HG02885 (cell line): ENCODE measurements around the gene MAPK13.
"Not testable (repeated sequence)": the region's sequence is repeated elsewhere in the genome, so short reads cannot be mapped to it uniquely, and the experiment has no call there.

ENCODE experiments used
- ATAC-seq: cut with Tn5 transposase; IDR thresholded peaks from one replicate; pipeline ENCODE4 v1.9.1; 2021; ENCODE audit warnings: mild to moderate bottlenecking; ENCODE audit not compliant: unreplicated experiment, poor library complexity

The MAPK13 gene

DNA sequence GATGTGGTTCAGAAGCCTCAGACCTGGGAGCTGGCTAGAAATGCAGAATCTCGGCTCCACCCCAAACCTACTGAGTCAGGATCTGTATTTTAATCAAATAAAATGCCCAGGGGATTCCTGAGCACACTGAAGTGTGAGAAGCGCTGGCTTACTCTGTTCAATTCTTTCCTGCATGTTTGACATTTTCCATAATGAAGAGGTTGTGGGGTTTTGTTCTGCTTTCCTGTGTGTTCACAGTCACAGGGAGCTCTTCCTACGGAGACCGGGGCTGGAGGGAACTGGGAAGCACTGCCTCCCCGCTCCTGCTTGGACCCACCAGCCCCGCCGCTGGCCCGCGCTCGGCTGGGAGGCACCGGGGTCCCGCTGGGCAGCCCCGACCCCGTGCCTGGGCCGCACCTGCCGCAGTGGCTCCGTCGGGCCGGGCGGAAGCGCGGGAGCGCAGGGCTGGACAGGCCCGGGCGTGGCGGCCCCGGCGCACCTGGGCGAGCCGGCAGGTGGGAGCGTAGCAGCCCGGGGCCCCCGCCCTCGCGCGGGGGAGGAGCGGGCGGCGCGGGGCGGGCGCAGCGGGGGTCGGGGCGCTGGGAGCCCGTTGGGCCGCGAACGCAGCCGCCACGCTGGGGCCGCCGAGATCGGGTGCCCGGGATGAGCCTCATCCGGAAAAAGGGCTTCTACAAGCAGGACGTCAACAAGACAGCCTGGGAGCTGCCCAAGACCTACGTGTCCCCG is at the start of gene MAPK13:
Gene MAPK13, plus strand, starts transcription at position 573 of the 726 bp plus-strand sequence. Its CDS starts 70 bp downstream, at position 643.
- peak; percentile 20 for ATAC-seq

DNA sequence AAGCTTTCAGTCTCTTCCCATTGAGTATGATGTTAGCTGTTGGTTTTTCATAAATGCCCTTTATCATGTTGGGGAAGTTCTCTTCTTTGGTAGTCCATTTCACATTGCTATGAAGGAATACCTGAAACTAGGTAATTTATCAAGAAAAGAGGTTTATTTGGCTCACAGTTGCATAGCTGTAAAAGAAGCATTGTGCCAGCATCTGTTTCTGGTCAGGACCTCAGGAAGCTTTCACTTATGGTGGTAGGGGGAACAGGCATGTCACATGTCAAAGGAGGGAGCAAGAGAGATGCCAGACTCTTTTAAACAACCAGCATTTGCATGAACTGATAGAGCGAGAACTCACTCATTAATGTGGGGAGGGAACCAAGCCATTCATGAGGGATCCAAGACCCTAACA is 48.0 kb upstream of the MAPK13 start:
- ATAC-seq, result no peak

DNA sequence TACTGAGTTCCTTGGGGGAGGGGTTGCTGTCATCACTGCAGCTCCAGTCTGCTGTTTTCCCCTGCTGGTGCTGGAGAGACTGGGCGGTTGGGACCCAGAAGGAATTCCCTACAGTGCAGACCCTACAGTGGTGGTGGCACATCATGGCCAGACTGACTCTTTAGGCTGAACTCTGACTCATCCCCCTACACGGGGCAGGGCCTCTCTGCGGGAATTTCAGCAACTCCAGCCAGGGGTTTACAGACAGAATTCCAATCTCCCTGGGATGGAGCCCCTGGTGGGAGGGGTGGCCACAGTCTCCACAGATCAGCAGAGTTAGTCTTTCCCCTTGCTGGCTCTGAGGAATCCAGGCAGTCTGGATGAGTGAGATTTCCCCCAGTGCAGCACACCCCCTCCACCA is 46.9 kb upstream of the MAPK13 start:
- ATAC-seq, result no peak

GRCh38 chr6:36088204-36088603 is 42.1 kb upstream of the MAPK13 start:
- not testable (repeated sequence) for ATAC-seq

GRCh38 chr6:36089048-36089447 is 41.3 kb upstream of the MAPK13 start:
- ATAC-seq, result no peak

GRCh38 chr6:36094238-36094637 is 36.1 kb upstream of the MAPK13 start:
- ATAC-seq, result no peak

GRCh38 chr6:36094753-36095496 is 35.4 kb upstream of the MAPK13 start:
- ATAC-seq, result peak; percentile 68

DNA sequence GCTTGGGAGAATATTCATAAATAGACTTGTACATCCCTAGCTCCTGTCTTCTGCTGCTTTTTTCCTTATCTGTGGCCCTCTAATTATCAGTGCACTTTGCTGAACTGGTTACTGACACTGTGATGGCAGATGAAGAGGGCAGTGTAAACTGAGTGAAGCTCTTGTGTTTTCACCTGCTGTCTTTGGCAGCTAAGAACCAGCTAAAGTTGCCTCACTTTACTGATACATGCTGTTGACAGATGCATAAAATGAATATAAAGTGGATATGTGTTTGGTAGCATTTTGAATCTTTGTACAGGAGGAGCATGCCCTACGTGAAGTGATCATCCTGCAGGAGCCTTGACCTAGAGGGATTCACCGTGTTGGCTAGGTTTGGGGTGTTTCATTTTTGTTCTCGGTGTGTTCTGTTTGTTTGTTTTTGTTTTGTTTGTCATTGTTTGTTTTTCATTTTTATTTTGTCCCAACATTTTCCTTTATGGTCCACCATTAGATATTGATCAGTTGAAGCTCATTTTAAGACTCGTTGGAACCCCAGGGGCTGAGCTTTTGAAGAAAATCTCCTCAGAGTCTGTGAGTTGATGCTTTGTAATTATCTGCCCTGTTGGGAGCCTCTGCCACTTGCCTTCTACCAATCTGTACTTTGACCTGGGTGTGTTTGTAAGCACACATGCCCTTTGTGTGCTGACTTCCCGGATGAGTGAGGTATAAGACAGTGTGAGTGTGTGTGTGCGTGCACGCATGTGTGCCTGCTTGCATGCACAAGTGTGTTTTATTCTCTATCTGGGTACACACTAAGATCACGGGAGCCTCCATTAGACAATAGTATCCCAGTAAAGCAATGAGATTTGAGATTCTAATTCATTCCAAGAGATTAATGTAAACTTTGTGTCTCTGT is 34.6 kb upstream of the MAPK13 start:
- no peak for ATAC-seq

GRCh38 chr6:36098253-36098919 is 31.9 kb upstream of the MAPK13 start:
- no peak for ATAC-seq

- no peak for ATAC-seq
Observed at GRCh38 chr6:36098920-36099647, 31.2 kb upstream of the MAPK13 start.

DNA sequence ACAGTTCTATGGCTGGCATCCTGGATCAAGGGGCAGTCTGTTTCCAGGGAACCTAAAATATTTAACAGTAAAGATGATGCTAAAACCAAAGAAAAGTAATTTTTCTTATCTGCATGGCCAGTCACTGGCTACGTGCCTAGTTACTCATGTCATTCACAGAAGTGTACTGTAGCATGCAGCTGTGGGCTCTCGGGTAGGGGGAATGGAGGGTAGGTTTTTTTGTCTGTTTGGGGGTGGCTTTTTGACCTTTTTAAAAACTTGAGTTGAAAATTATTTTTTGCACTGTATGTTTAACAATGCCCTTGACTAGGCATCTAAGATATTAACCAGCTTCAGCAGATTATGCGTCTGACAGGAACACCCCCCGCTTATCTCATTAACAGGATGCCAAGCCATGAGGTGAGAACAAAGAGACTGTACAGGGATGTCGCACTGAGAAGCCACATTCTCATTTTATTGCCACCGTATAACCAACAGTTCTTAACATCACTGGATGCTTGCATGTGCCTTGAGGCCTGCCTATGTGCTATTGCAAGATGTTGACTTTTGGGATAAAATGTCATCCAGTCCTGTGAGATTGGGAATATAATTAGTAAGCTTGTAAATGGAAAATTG is 30.3 kb upstream of the MAPK13 start:
- ATAC-seq, result no peak

DNA sequence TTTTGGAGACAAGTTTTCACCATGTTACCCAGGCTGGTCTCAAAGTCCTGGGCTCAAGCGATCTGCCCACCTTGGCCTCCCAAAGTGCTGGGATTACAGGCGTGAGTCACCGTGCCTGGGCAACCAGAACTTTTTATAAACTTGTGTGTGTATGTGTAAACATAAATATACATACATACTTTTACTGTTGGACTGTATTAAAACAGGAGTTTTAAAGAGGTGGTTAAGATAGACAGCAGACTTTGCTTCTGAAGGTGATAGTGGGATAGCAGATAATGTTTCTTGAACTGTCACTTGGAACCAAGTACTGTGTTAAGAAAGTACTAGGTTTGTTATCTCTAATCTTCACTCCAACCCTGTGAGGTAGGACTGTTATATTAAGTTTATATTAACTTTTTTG is 28.6 kb upstream of the MAPK13 start:
- no peak for ATAC-seq

DNA sequence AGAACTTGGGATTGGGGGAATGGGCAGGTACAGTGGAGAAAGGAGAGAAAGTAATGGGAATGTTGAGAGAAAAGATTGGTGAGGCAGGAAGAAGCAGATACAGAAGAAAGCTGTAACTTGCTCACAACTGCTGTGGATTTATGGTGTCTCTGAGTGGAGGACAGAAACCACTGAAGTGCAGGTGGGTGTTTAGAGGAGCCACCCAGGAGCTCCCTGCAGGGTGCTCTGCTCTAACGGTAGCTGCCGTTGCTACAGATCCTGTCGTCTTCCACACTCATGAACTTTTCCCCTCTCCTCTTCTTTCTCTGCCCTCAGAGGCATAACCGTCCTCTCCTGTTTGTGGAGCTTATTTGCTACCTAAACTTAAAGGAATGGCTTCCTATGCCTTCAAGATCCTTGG is 27.5 kb upstream of the MAPK13 start:
- no peak for ATAC-seq

DNA sequence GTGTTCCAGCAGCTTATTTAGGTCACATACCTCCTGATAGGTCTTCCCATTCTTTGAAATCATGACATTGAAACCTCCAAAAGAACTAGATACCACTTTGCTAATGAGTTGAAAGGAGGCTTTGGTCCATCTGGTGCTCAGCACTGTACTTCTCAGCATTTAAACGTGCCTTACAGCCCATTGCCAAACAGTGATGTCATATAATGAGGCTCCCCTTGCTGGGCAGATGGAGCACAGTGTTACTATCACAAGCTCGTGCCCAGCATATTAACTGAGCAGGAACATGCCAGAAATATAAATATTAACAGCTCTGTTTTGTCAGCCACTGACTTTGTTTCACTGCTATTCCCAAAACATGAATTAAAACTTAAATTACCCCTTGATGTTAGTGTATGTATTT is 25.5 kb upstream of the MAPK13 start:
- no peak for ATAC-seq

GRCh38 chr6:36109092-36109491 is 21.2 kb upstream of the MAPK13 start:
- ATAC-seq, result no peak

GRCh38 chr6:36110050-36110449 is 20.3 kb upstream of the MAPK13 start:
- ATAC-seq, result no peak

DNA sequence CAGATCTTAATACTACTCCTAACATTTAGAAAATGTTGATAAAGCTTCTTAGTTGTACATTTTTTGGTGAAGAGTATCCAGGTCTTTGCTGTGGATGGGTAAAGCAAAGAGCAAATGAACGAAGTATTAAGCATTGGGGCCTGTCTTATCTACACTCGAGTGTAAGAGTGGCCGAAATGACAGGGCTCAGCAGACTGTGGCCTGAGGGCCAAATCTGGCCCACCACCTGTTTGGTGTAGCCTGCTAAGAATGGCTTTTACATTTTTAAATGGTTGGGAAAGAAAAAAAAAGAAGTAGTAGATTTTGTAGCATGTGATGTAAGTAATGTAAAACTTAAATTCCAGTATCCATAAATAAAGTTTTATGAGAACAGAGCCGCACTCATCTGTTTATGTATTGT is 19.4 kb upstream of the MAPK13 start:
- no peak for ATAC-seq

DNA sequence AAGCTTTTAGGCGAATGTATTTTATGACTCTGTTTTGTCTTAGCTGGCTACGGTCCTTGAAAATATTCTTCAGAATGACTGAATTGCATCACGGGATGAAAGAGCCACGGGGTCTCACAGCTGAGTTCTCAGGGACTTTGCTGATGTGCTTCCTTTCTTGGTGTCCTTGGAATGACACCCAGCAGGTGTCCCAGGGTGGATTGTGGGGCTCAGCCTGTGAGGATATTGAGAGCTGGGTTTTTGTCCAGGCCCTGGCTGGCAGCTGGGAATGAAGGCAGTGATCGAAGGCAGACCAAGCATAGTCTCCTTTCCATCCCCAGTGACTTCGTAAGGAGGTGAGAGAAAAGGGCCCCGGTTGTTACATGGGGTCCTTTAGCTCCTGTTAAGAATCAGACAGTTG is 18.8 kb upstream of the MAPK13 start:
- no peak for ATAC-seq

DNA sequence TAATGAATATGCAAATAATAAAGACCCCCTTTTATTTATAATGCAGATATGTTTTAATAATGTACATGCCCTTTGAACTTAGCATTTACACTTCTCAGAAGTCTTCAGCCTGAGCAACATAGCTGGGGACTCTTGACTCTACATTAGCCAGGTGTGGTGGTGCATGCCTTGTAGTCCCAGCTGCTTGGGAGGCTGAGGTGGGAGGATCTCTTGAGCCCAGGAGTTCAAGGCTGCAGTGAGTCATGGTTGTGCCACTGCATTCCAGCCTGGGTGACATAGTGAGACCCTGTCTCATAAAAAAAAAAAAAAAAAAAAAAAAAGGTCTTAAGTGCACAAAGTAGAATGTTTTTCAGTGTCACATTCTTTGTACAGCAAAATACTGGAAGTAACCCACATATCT is 17.3 kb upstream of the MAPK13 start:
- no peak for ATAC-seq
